HL-60 (cell line): ENCODE measurements around the gene FAM184A.

Experiments used
- DNase-seq, 2 experiments: peaks; one replicate each; pipeline ENCODE4 v3.0.0-alpha.2; 2010 to 2020; ENCODE audit warnings: low read depth in 1 of 2, low spot score in 1 of 2
- H3K27ac ChIP-seq: fragments of 250-450 bp; sonication (Bioruptor Pico); replicated peaks from 2 replicates; pipeline ENCODE4 v1.5.1; 2020; ENCODE audit warnings: mild to moderate bottlenecking, moderate library complexity
- H3K27me3 ChIP-seq: fragments of 250-450 bp; sonication (Bioruptor Pico); 2 replicates; pipeline ENCODE4 v1.5.1; 2021; ENCODE audit warnings: mild to moderate bottlenecking, moderate library complexity; ENCODE audit not compliant: insufficient read depth, poor library complexity, severe bottlenecking
- H3K4me3 ChIP-seq: replicated peaks from 2 replicates; pipeline ENCODE4 v1.5.1; 2011; ENCODE audit warnings: mild to moderate bottlenecking, control low read depth, low read length; ENCODE audit not compliant: insufficient read depth
- GABPA ChIP-seq: IDR thresholded peaks from 2 replicates; pipeline ENCODE4 v1.6.1; 2012; ENCODE audit warnings: low read depth
- POLR2AphosphoS5 ChIP-seq: IDR thresholded peaks from 2 replicates; pipeline ENCODE4 v1.6.1; 2012; ENCODE audit warnings: low read depth
- REST ChIP-seq: IDR thresholded peaks from 2 replicates; pipeline ENCODE4 v1.6.1; 2012; ENCODE audit warnings: low read depth; ENCODE audit not compliant: insufficient replicate concordance
- SPI1 ChIP-seq: IDR thresholded peaks from 2 replicates; pipeline ENCODE4 v1.6.1; 2012; ENCODE audit warnings: low read depth, mild to moderate bottlenecking, borderline replicate concordance
- TF ChIP-seq, protein P1 (sequence below): IDR thresholded peaks from one replicate; pipeline ENCODE4 v1.5.1; 2011; ENCODE audit warnings: low read length, control low read depth, inconsistent platforms; ENCODE audit not compliant: insufficient read depth

Gene FAM184A

GRCh38 chr6:119030759-119031158, 47.7 kb downstream of the FAM184A start:
- no peak for DNase-seq
- TF ChIP-seq SPI1 (no peak), GABPA (no peak), REST (no peak), POLR2AphosphoS5 (no peak)
- TF ChIP-seq, protein P1, sequence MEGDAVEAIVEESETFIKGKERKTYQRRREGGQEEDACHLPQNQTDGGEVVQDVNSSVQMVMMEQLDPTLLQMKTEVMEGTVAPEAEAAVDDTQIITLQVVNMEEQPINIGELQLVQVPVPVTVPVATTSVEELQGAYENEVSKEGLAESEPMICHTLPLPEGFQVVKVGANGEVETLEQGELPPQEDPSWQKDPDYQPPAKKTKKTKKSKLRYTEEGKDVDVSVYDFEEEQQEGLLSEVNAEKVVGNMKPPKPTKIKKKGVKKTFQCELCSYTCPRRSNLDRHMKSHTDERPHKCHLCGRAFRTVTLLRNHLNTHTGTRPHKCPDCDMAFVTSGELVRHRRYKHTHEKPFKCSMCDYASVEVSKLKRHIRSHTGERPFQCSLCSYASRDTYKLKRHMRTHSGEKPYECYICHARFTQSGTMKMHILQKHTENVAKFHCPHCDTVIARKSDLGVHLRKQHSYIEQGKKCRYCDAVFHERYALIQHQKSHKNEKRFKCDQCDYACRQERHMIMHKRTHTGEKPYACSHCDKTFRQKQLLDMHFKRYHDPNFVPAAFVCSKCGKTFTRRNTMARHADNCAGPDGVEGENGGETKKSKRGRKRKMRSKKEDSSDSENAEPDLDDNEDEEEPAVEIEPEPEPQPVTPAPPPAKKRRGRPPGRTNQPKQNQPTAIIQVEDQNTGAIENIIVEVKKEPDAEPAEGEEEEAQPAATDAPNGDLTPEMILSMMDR, result no peak
- Histone ChIP-seq H3K4me3 (no peak overlapping the region), H3K27ac (no peak overlapping the region), H3K27me3 (no peaks in the 10 kb centered on the region)

DNA sequence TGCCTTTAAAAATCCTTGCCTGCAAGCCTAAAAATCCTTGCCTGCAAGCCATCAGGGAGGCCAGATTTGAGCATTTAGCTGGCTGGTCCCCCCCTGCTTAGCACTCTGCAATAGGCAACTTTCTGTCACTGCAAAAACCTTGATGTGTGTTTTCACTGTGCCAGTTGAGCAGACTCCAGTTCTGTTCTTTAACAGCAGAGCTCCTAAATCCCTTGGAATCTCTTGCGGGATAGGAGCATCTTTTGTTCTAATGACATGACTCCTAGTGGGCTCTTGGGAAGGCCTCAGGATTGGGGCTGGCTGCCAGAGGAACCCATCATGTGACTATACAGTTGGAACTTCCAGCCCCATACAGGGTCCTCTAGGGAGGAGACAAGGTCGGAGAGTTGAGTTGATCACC, 50.4 kb downstream of the FAM184A start:
- DNase-seq, result no peak
- Histone ChIP-seq H3K27me3 (no peaks in the 10 kb centered on the region), H3K4me3 (no peak overlapping the region), H3K27ac (no peak overlapping the region)
- no peak for TF ChIP-seq SPI1
- no peak for TF ChIP-seq GABPA
- TF ChIP-seq REST, result no peak
- TF ChIP-seq POLR2AphosphoS5, result no peak
- TF ChIP-seq, protein P1, result no peak

DNA sequence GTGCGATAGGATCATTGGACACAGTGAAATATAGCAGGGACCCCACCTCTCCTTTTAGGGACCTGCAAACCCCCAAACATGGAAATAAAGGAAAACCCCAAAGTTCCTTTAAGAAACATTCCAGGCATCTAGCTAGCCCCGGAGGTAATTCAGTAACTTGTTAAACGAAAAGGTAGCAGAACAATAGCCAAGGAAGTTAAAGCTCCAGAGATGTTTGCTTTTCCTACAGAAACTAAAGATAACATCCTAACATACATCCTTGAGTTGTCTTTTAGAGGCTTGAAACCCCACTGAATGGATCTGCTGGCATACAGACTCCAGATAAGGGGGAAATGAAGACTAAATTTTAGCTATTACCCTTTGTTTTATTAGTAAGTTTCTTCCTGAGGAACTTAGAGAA, 51.0 kb downstream of the FAM184A start:
- H3K4me3 ChIP-seq, result no peak overlapping the region
- H3K27ac ChIP-seq, result no peak overlapping the region
- no peak for DNase-seq
- TF ChIP-seq REST (no peak), GABPA (no peak), SPI1 (no peak), POLR2AphosphoS5 (no peak)
- TF ChIP-seq, protein P1, result no peak
- H3K27me3 ChIP-seq, result no peaks in the 10 kb centered on the region
